Inflammatory macrophage treated with lipopolysaccharide for 1 hour (primary cell): ENCODE results near the gene HOXB9.
A peak's percentile ranks its signal among the peaks of the same experiment; 100 is the strongest.

Experiments used
- DNase-seq, 2 donors: peaks; one replicate each; pipeline ENCODE4 v3.0.0-alpha.2; 2020 to 2022

HOXB9 gene

GRCh38 chr17:48578616-48579470, 47.3 kb downstream of the HOXB9 start:
- no peak for DNase-seq

GRCh38 chr17:48577946-48578615, 48.1 kb downstream of the HOXB9 start, which contains the start of gene HOXB4:
Gene HOXB4 (minus strand): TSS chr17:48578350. CDS start chr17:48578319, 31 bp downstream.
- peak; percentile 50 to 57 for DNase-seq

GRCh38 chr17:48577330-48577945, 48.7 kb downstream of the HOXB9 start:
- DNase-seq = no peak

- DNase-seq = no peak
Measured at GRCh38 chr17:48576479-48577309, 49.5 kb downstream of the HOXB9 start.

GRCh38 chr17:48575673-48576478, 50.3 kb downstream of the HOXB9 start:
- no peak for DNase-seq

- DNase-seq = no peak
Measured at GRCh38 chr17:48575066-48575582, 51.0 kb downstream of the HOXB9 start.

GRCh38 chr17:48574505-48575065, 51.6 kb downstream of the HOXB9 start:
- no peak for DNase-seq

- DNase-seq = no peak
Measured at GRCh38 chr17:48571826-48572417, 54.2 kb downstream of the HOXB9 start.
